ENCODE measurements around the gene NRXN3.

The NRXN3 gene

GRCh38 chr14:79037593-79037992, 867.4 kb downstream of the NRXN3 start:
- ATAC-seq (ENCODE audit: low read depth), result no peak
- Histone ChIP-seq H3K9me3 (ENCODE audit: severe bottlenecking) (no peaks in the 10 kb centered on the region), H3K4me3 (ENCODE audit: severe bottlenecking) (no peak overlapping the region), H3K27ac (ENCODE audit: poor library complexity, severe bottlenecking) (no peak overlapping the region), H3K4me1 (ENCODE audit: insufficient read depth, poor library complexity, severe bottlenecking) (no peaks in the 10 kb centered on the region), H3K36me3 (ENCODE audit: low read depth) (no peaks in the 10 kb centered on the region), H3K27me3 (ENCODE audit: insufficient read depth, poor library complexity, severe bottlenecking) (no peaks in the 10 kb centered on the region)
- TF ChIP-seq, protein P1, sequence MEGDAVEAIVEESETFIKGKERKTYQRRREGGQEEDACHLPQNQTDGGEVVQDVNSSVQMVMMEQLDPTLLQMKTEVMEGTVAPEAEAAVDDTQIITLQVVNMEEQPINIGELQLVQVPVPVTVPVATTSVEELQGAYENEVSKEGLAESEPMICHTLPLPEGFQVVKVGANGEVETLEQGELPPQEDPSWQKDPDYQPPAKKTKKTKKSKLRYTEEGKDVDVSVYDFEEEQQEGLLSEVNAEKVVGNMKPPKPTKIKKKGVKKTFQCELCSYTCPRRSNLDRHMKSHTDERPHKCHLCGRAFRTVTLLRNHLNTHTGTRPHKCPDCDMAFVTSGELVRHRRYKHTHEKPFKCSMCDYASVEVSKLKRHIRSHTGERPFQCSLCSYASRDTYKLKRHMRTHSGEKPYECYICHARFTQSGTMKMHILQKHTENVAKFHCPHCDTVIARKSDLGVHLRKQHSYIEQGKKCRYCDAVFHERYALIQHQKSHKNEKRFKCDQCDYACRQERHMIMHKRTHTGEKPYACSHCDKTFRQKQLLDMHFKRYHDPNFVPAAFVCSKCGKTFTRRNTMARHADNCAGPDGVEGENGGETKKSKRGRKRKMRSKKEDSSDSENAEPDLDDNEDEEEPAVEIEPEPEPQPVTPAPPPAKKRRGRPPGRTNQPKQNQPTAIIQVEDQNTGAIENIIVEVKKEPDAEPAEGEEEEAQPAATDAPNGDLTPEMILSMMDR (IDR thresholded peaks at IDR 0.05; ENCODE audit: poor library complexity, severe bottlenecking), result no peak
- no peak for DNase-seq (ENCODE audit: low spot score)

- Histone ChIP-seq H3K27me3 (ENCODE audit: insufficient read depth, poor library complexity, severe bottlenecking) (no peaks in the 10 kb centered on the region), H3K27ac (ENCODE audit: poor library complexity, severe bottlenecking) (no peak overlapping the region), H3K4me1 (ENCODE audit: insufficient read depth, poor library complexity, severe bottlenecking) (peaks cover 9% of the 10 kb centered on the region), H3K4me3 (ENCODE audit: severe bottlenecking) (no peak overlapping the region), H3K36me3 (ENCODE audit: low read depth) (no peaks in the 10 kb centered on the region), H3K9me3 (ENCODE audit: severe bottlenecking) (no peaks in the 10 kb centered on the region)
- DNase-seq (ENCODE audit: low spot score) (no peak), ATAC-seq (ENCODE audit: low read depth) (no peak)
- TF ChIP-seq, protein P1 (IDR thresholded peaks at IDR 0.05; ENCODE audit: poor library complexity, severe bottlenecking), result no peak
Measured at GRCh38 chr14:79040790-79041189, 870.6 kb downstream of the NRXN3 start.

DNA sequence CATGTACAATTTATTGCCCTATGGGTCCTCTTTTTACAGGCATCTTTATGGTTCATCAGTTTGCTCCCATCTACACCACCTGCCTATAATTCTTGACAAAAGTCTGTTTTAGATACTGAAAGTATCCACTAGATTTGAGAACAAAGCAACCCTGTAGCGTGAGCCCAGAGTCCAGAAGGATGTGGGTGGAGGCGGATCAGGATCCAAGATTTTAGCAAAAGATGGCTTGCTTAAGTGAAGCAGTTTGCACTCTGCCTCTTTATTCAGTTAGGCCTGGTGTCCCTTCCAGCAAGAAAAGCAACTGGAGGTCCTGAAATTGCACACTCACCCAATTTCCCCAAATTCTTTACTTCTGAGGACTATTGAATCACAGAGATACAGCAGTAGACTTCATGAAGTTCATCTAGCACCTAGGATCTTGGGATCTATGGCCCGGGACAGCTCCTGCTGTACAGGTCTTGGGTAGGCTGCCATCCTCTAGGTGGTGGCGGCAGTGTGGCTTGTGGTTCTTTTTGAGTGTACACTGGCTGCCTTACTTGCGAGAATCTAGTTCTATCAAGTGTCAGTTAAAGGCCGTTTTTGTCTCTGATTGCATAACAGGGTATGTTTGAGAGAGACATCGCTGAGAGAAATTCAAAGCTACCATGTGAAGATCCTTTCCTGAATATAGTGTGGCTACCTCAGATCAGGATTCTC, 873.2 kb downstream of the NRXN3 start:
- H3K27me3 ChIP-seq (ENCODE audit: insufficient read depth, poor library complexity, severe bottlenecking), result no peaks in the 10 kb centered on the region
- H3K4me1 ChIP-seq (ENCODE audit: insufficient read depth, poor library complexity, severe bottlenecking), result peaks cover 20% of the 10 kb centered on the region
- no peak overlapping the region for H3K4me3 ChIP-seq (ENCODE audit: severe bottlenecking)
- TF ChIP-seq, protein P1 (IDR thresholded peaks at IDR 0.05; ENCODE audit: poor library complexity, severe bottlenecking), result no peak
- no peaks in the 10 kb centered on the region for H3K9me3 ChIP-seq (ENCODE audit: severe bottlenecking)
- no peaks in the 10 kb centered on the region for H3K36me3 ChIP-seq (ENCODE audit: low read depth)
- no peak for ATAC-seq (ENCODE audit: low read depth)
- no peak for DNase-seq (ENCODE audit: low spot score)
- no peak overlapping the region for H3K27ac ChIP-seq (ENCODE audit: poor library complexity, severe bottlenecking)

DNA sequence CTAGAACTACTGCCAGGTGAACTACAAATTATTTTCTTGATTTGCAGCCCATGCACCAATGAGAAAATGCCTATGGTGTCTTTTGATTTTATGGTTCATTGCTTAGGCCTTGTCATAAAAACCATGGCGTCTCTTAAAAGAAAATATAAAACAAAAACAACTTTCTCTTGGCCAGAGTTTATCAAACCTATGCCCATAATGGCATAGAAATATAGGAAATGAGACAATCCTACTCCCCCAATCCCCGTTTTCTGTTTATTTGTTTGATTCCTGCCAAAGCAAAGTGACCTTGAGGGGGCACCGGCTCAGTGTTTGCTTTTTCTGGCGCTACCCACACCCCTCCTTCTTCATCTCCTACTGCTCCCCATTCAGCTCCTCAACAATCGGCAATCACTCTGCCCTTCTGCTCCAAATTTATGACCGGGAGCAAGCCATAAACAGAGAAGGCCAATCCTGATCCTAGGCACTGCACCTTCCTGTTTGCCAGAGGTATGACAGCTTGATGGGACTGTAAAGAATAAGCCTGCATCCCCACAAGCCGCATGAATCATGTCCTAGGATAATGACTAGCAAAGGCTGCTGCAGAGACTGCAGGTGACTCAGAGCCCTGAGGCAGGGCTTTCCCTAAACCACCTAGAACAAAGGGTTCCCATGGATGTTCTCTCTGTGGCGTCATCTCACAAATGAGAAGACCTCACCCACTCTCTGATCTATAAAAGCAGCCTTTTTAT, 874.9 kb downstream of the NRXN3 start:
- H3K27ac ChIP-seq (ENCODE audit: poor library complexity, severe bottlenecking), result peak overlapping the region; percentile 70
- no peaks in the 10 kb centered on the region for H3K9me3 ChIP-seq (ENCODE audit: severe bottlenecking)
- ATAC-seq (ENCODE audit: low read depth) (peak; percentile 99), DNase-seq (ENCODE audit: low spot score) (peak; percentile 98)
- H3K27me3 ChIP-seq (ENCODE audit: insufficient read depth, poor library complexity, severe bottlenecking), result no peaks in the 10 kb centered on the region
- peaks cover 20% of the 10 kb centered on the region for H3K4me1 ChIP-seq (ENCODE audit: insufficient read depth, poor library complexity, severe bottlenecking)
- TF ChIP-seq, protein P1 (IDR thresholded peaks at IDR 0.05; ENCODE audit: poor library complexity, severe bottlenecking), result no peak
- H3K36me3 ChIP-seq (ENCODE audit: low read depth), result no peaks in the 10 kb centered on the region
- no peak overlapping the region for H3K4me3 ChIP-seq (ENCODE audit: severe bottlenecking)

Data from RWPE2 (cell line).